NCI-H146 treated with DMSO at 0.1 percent for 48 hours (cell line): ENCODE data around the gene BAIAP2L2.
"Not testable (repeated sequence)": the region's sequence is repeated elsewhere in the genome, so short reads cannot be mapped to it uniquely, and the experiment has no call there.

Experiments used
- DNase-seq: peaks from one replicate; lab custom pipeline; 2025; ENCODE audit not compliant: unreplicated experiment; lab: John Stamatoyannopoulos, UW

BAIAP2L2 gene

DNA sequence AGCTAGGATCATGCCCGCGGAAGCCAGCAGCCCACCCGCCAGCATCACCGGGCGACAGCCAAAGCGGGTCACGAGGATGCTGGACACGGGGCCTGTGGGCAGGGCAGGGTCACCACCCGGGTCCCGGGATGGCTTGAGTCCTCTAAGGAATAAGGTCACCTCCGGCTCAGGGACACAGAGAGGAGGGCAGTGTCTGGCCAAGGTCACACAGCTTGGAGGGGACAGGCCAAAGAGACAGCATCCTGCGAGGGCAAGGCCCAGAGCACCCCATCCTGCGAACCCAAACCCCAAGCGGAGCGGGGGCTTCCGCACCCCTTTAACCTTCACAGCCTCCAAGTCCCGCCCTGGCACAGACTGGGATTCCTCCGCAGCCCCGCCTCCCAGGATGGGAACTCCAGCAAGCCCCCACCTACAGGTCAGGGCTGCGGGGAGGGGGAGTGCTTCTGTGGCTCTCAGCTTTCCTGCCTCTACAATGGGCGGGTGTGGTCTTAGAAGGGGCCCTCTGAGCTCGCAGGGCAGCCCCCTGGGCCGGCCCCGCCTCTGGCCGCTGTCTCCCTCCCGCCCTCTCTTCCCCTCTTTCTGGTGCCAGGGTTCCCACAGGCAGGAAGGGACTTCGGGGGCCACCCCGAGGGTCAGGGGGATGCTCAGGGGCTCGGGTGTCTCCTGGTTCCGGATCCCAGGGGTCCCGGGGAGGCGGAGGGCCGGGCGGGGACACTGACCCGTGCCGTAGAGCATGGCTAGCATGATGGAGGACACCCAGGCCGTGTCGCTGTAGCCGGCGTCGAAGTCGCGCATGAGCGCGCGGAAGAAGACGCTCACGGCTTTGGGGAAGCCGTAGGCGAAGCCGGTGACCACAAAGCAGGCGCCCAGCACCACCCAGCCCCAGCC is 28.3 kb downstream of the BAIAP2L2 start:
- DNase-seq: no peak

DNA sequence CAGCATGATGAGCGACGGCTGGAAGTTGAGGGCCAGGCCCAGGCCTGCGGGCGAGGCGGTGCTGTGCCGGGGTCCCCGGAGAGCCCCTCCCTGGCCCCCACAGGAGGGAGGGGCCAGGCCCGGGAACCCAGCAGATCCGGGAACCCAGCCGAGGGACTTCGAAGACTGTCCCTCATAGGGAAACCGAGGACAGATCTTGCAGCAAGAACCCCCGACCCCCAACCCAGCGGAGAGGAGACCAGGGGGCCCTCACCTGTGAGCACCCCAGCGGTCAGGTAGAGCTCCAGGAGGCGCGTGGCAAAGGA is 28.9 kb downstream of the BAIAP2L2 start:
- DNase-seq: no peak

DNA sequence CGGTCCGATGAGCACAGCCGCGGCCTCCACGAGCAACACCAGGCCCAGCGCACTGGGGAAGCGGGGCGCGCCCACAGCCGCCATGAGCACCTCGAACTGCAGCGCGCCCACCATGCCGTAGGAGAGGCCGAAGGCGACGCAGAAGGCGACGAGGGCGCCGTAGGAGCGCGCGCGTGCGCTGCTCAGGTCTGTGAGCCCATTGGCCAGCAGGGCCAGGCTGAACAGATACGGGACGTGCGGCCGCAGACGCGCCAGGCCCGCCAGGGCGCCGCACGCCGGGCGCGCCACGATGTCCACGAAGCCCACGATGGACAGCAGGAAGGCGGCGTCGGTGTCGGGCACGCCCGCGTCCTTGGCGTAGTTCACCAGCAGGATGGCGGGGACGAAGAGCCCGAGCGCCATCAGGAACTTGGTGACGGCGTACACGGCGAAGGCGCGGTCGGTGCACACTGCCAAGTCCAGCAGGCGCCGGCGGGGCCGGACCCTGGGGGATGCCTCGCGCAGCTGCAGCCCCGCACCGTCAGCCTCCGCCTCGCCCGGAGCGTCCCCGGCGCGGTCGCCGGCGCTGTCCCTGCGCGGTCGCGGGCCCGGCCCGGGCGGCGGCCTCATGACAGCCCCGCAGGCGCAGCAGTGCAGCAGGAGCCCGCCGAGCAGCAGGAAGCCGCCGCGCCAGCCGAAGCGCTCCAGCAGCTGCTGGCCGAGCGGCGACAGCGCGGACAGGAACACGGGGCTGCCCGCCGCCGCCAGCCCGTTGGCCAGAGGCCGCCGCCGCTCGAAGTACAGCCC is 29.4 kb downstream of the BAIAP2L2 start:
- no peak for DNase-seq

DNA sequence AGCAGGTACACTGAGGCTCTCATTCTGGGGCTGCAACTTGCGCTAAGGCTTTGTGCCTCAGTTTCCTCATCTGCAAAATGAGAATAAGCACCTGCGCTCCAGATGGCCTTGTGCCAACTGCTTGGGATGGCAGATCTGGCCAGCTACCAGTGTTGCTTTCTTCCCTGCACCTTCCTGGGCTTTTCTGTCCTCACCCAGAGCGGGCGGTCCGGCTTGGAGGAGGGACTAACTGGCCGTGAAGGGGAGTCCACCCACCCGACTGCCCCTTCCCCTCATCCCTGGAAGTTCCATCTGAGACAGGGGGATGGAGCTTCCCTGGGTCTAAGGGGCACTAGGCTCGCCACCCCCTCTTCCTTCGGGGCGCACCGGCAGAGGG is 30.0 kb downstream of the BAIAP2L2 start:
- no peak for DNase-seq

DNA sequence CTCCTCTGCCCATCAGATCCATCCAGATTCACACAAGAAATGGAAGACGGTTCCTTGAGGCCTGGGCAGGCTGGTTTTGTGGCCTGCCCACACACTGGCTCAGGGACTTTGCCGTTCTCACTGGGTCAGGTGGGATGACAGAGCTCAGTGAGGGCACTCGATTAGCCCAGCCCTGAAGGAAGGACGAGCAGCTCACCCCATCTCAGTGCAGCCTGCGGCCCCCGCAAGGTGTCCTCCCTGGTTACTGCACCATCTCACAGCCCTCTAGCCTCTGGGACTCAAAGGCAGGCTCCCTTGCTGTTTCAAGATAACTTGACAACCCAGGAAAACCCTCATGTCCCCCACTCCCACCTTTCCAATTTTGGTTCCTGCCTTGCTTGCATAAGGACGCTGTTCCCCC is 30.7 kb downstream of the BAIAP2L2 start:
- no peak for DNase-seq

DNA sequence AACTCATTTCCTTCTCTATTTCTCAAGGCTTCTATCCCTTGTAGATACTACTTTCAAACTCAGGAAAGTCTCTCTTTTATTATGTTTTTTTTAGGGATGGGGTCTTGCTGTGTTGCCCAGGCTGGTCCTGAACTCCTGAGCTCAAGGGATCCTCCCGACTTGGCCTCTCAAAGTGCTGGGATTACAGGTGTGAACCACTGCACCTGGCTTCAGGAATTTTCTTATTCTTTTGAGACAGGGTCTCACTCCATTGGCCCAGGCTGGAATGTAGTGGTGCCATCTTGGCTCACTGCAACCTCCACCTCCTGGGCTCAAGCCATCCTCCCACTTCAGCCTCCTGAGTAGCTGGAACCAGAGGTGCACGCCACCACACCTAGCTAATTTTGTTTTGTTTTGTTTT is 31.3 kb downstream of the BAIAP2L2 start:
- DNase-seq: not testable (repeated sequence)

DNA sequence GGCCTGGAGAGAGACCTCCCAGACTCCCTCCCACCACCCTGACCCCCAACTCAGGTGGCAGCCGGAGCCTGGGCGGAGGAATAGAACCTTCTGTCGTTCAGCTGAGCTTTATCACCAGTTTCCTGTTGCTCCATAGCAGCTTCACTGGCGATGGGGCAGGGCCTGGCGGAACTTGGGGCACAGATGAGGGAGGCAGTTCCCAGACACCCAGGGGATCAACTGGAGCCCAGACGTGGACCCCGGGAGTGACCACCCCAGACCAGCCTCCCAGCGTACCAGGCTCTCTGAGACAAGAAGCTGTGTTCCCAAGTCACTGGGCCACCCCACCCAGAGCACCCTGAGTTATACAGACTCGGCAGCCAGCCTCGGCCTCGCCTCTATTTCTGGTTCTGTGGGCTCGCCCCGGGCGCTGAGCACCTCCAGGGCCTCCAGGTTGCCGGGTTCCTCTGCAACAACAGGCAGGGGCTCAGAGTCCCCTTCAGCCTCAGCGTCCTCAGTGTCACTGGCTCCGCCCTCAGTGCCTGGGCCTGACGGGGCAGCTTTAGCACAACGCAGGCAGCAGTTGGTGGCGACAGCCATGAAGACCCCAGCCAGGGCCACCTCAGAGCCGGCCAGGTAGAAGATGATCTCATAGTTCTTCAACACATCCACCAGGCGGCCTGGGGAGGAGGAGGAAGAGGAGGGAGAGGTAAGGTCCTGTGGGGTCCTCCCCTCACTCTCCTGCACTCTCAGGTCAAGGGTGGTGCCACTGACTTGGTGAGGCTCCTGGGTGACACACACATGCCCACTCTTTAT is 32.2 kb downstream of the BAIAP2L2 start:
- no peak for DNase-seq

DNA sequence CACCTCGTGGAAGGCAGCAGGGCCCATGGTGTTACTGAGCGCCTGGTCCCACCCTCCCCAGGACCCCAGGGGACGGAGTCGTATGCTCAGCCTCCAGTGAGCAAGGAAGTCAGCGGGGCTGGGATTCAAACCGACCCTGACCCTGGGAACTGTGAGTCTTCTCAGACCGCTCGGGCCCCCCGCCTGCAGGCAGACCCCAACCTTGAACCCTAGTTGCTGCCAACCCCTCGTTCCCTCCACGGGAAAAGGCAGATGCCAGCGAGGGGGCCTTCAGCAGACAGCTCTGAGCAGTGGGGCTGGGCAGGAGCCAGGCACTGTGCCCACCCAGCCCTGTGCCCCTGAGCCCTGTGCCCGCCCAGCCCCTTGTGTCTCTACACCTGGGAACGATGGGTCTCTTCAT is 32.9 kb downstream of the BAIAP2L2 start:
- DNase-seq: no peak

DNA sequence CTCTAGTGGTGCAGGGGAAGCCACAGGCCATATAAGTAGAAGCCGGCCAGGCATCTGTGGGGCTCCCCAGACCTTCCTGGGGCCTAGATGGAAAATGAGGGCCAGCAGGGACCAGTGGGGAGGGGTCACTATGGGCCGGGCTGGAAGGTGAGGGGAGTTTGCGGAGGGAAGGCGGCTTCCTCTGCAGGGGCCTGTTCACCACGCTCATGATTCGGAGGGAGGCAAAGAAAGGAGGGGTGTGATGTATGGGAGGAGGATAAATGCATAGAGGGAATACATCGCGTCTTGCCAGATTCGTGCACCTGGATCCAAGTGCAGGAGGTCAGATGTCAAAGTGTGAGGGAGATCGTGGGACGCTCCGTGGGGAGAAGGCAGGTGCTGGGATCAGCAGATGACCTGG is 33.4 kb downstream of the BAIAP2L2 start:
- DNase-seq: no peak

DNA sequence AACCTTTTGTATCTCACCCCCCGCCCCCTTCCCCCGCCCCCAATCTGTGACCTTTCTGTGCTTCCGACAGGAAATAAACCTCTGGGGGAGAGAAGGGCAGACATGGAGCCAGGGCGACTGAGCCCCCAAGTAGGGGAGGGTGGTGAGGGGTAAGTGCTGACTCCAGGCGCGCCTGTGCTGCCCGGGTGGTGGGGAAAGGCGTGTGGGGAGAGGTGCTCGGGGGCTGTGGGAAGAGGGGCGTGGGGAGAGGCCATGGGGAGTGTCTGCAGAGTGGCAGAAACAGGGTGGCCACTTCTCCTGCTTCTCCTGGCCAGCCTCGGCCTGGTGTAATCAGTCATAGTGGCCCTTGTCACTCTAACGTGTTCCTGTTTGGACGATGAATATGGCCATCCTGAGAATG is 34.5 kb downstream of the BAIAP2L2 start:
- DNase-seq: no peak

DNA sequence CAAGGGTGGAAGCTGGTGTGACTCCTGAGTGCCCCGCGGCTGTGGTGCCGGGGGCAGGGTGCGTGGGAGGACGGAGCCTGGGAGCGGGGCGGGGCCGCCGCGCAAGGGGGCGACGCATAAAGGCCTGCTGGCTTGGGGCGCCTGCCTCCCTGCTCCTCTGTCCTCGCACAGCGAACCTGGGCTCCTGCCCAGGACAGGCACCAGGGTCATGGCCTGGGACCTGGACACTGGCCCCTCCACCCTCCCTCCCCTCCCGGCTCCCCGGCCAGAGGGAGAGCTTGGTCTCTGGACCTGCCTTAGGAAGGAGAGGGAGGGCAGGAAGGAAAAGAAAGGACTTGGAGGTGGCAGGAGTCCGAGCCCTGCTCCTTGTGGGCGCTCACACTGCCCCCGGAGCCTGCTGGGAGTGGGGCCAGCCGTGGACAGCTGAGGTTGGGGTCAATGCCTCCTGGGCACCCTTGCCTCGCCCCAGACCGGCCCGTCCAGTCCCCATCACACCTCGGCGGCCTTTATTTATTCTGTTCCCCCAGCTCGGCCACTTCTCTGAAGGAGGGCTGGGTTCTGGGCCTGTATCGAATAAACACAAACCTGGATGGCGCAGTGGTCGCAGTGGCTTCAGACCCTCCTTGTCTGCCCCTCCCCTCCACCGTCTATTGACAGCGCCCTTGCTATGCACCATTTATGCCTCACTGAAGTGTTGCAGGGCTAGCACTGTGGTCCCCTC is 35.2 kb downstream of the BAIAP2L2 start:
- DNase-seq: no peak

DNA sequence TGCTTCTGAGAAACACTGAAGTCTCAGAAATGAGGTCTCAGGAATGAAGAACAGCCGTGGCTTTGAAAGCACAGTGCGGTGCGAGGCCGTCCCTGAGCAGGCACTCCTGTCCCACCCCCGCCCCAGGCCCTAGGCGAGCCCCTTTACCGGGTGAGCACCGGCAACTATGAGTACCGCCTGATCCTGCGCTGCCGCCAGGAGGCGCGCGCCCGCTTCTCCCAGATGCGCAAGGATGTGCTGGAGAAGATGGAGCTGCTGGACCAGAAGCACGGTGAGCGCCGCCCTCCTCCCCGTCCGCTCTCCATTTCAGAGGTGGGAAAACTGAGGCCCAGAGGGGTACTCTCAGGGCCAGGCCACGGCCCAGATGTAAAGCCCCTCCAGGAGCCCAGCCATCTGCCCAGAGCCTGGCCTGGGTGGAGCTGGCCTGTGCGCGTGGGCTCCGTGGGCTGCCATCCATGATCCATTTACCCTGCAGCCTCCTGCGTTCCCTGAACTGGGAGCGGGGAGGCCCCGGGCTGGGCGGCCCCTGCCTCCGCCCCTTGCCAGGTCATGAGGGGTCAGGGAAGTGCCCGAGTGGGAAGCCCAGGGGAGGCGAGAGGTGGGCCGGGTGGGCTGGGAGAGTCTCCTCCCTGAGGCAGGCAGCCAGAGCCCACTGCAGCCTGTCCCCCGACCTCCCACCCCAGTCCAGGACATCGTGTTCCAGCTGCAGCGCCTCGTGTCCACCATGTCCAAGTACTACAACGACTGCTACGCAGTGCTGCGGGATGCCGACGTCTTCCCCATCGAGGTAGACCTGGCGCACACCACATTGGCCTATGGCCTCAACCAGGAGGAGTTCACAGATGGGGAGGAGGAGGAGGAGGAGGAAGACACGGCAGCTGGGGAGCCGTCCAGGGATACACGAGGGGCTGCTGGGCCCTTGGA is 36.0 kb downstream of the BAIAP2L2 start:
- DNase-seq: no peak

DNA sequence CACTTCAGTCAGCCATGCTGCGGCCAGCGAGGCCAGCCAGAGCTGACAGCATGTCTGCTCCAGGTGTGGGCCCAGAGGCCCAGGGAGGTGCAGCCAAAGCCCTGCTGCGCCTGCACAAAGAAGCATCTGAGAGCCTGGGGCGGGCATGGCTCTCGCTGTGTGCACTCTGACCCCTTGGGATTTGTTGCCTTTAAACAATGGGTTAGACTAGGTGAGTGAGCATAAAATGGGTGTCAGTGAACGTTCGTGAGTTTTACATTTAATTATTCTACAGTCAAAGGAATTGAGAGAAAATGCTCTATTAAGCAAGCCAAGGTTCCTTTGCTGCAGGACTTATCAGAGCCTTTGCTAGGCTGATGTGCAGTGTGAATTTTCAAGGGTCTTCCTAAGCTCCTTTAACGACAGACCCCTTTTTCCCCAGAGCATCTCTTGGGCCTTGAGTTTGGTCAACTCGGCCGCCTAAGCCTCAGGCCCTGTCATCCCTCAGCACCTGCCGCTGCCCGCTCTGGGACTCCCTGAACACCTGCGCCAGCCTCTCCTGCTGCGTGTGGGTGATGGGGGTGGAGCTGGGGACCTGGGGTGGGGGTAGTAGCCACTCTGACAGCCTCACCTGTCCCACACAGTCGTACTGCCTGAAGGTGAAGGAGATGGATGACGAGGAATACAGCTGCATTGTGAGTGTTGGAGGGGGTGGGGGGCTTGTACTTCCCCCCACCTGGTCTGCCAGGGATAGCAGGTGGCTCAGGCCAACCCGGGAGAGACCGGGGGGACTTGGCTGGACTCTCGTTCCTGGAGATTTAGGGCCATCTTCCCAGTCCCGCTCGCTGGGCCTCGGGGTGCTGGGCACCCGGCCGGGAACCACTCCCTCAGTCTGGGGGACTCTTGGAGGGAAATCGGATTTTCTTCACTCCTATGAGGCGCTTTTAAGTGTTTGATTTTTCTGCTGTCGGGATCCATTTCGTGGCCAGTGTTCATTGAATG is 37.0 kb downstream of the BAIAP2L2 start:
- no peak for DNase-seq

DNA sequence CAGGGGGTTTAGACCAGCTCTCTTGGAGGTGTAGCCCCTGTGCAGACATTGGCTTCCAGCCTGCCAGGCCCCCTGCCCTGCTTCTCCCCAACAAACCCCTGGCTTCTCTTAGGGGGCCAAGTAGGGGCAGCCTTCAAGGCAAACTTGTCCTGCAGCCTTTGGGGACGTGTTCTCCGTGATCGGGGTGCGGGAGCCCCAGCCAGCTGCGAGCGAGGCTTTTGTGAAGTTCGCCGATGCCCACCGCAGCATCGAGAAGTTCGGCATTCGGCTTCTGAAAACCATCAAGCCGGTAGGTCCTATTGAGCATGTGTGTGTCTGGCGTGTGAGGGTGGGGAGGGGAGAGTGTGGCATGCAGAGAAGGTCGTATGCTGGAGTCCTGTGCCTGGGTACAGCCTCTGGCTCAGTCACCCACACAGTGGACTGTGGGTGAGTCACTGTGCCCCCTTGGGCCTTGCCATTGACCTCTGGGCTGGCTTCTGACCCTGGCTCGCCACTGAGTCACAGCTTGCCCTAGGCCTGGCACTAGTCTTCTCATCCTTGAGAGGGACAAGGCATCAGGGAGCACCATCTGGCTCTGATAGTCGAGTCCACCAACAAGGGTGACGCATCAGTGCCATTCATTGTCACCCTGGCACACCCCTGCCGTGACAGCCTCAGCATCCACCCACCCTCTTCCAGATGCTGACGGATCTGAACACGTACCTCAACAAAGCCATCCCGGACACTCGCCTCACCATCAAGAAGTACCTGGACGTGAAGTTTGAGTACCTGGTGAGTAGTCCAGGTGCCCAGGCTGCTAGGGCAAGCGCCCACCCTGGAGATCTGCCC is 37.9 kb downstream of the BAIAP2L2 start:
- DNase-seq: no peak

DNA sequence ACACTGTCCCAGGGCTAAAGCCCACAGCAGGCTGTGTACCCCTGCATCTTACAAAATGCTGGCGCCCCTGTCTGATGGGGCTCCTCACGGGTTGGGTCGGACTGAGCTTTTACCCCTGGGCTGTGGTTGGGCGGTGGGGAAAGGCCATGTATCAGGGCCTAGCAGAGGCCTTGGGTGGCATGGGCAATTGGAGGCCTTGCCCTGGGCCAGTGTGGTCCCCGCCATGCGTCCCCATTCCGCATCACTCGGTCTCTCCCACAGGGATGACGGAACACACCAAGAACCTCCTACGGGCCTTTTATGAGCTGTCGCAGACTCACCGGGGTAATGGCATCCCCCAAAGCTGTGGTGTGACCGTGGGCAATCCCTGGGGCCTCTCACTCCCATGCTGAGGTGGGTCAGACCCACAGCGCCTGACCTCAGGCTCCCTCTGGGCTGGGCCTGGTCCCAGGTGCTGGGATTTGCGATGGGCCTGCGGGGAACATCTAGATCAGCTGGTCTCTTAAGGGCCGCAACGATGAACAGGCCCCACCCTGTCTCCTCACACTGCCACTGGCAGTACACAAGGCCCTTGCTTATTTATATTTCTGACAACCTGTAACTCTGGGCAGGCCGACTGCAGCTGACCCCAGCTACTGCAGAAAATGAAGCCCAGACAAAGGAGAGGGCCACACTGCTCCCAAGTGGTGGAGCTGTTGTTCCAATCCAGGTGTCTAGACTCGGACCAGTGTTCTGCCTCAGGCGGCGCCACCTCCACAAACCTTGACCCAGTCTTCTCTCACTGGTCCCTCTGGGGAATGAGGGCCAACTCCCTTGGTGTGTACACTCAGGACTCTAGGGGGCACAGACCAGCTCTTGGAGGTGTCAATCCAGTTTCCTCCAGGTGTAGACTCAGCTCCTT is 38.8 kb downstream of the BAIAP2L2 start:
- DNase-seq: no peak

DNA sequence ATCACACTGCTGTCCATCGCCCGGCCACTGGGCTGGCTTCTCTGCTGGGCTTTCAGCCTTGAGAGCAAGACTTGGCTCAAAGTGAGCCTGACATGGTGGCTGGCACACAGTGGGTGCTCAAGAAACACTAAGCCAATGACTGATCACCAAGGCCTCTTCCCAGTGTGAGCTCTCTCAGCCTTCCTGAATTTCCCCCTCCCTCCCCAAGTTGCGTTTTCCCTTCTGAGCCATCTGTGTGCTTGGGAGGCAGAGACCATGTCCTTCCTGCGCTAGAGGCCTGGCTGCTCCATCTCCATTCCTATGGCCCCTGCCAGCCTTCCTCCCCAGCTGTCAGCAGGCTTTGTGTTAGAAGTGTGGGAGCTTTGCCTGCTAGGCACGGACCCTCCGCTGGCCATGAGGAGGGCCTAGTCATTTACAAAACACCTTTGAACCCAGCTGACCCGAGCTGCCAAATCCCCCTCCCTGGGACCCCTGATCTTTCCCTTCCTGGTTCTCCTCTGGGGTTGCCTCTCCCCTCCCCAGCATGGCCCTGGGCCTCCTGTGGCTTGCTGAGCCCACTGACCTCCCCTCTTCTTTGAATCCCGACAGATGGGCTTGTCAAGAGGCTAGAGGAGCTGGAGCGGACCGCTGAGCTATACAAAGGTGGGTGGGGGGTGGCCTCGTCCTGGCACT is 40.1 kb downstream of the BAIAP2L2 start:
- DNase-seq: no peak
